ENCODE data around the gene IL17RD. TPM values are rescaled to one million over a fixed set of nuclear protein-coding genes. Genes with fewer than 3 reads are reported as not detected.
A peak's percentile ranks its signal among the peaks of the same experiment; 100 is the strongest.

The IL17RD gene
- total RNA-seq, 5 donors from 2014 or later (not counting 1 experiment from before 2014, with no cell fraction given), result 0.05 to 0.38 (median 0.10) TPM; not detected in 1

GRCh38 chr3:57179580-57180410 is 14.6 kb upstream of the IL17RD start:
- ChIA-PET POLR2A (no interaction called here), CTCF (interaction anchor here in 1 of 2 donors (2.0 kb wide), 1 partner anchor 10 kb away, joined by 7 read pairs; no protein-coding TSS in a partner anchor)
- Mint-ChIP-seq H3K27me3 (peaks cover 9 to 15% of the 10 kb centered on the region in 2 donors), H3K4me3 (no peak overlapping the region), H3K9me3 (no peaks in the 10 kb centered on the region), H3K4me1 (no peaks in the 10 kb centered on the region), H3K36me3 (no peaks in the 10 kb centered on the region), H3K27ac (no peak overlapping the region)
- no peaks in the 10 kb centered on the region for H3K36me3 ChIP-seq (ENCODE audit: control insufficient read depth in 2 of 2, extremely low read depth in 1 of 2, insufficient read depth in 1 of 2, low read length in 1 of 2)
- WGBS (ENCODE audit: insufficient coverage), result 81% methylated on average over 3 of the region's 5 CpGs
- H3K4me1 ChIP-seq (ENCODE audit: control insufficient read depth in 1 of 2, extremely low read depth in 1 of 2, insufficient read depth in 2 of 2, low read length in 2 of 2), result no peaks in the 10 kb centered on the region
- H3K4me3 ChIP-seq (ENCODE audit: control insufficient read depth in 1 of 2, extremely low read depth in 1 of 2, low read length in 1 of 2), result no peak overlapping the region
- no peak overlapping the region for H3K27ac ChIP-seq (ENCODE audit: low read length)
- peaks cover 0 to 10% of the 10 kb centered on the region in 2 experiments for H3K27me3 ChIP-seq (replicated peaks in 1 of 2; ENCODE audit: control insufficient read depth in 2 of 2, extremely low read depth in 1 of 2, insufficient read depth in 2 of 2, low read length in 1 of 2)
- ATAC-seq (replicated peaks in 1 of 4) (peak in 1 of 4 experiments; percentile 35), DNase-seq (peak in 1 of 35 experiments; percentile 14)
- no peaks in the 10 kb centered on the region for H3K9me3 ChIP-seq

GRCh38 chr3:57176045-57176444 is 10.9 kb upstream of the IL17RD start:
- Mint-ChIP-seq H3K27ac (no peak overlapping the region), H3K4me3 (no peak overlapping the region), H3K27me3 (peaks cover 18 to 19% of the 10 kb centered on the region in 2 donors), H3K4me1 (no peaks in the 10 kb centered on the region), H3K9me3 (no peaks in the 10 kb centered on the region), H3K36me3 (no peaks in the 10 kb centered on the region)
- ChIA-PET CTCF (no interaction called here), POLR2A (no interaction called here)
- no peak overlapping the region for H3K27ac ChIP-seq (ENCODE audit: low read length)
- H3K4me3 ChIP-seq (ENCODE audit: control insufficient read depth in 1 of 2, extremely low read depth in 1 of 2, low read length in 1 of 2), result no peak overlapping the region
- H3K4me1 ChIP-seq (ENCODE audit: control insufficient read depth in 1 of 2, extremely low read depth in 1 of 2, insufficient read depth in 2 of 2, low read length in 2 of 2), result no peaks in the 10 kb centered on the region
- peaks cover 0 to 5% of the 10 kb centered on the region in 2 experiments for H3K27me3 ChIP-seq (replicated peaks in 1 of 2; ENCODE audit: control insufficient read depth in 2 of 2, extremely low read depth in 1 of 2, insufficient read depth in 2 of 2, low read length in 1 of 2)
- no CpG with 5 or more reads among the region's 1 CpG for WGBS (ENCODE audit: insufficient coverage)
- ATAC-seq (replicated peaks in 1 of 4), result no peak
- no peak for DNase-seq
- no peaks in the 10 kb centered on the region for H3K9me3 ChIP-seq
- H3K36me3 ChIP-seq (ENCODE audit: control insufficient read depth in 2 of 2, extremely low read depth in 1 of 2, insufficient read depth in 1 of 2, low read length in 1 of 2), result no peaks in the 10 kb centered on the region

- Histone ChIP-seq H3K27ac (ENCODE audit: low read length) (no peak overlapping the region), H3K36me3 (ENCODE audit: control insufficient read depth in 2 of 2, extremely low read depth in 1 of 2, insufficient read depth in 1 of 2, low read length in 1 of 2) (no peaks in the 10 kb centered on the region), H3K27me3 (replicated peaks in 1 of 2; ENCODE audit: control insufficient read depth in 2 of 2, extremely low read depth in 1 of 2, insufficient read depth in 2 of 2, low read length in 1 of 2) (peaks cover 3 to 24% of the 10 kb centered on the region in 2 experiments), H3K4me1 (ENCODE audit: control insufficient read depth in 1 of 2, extremely low read depth in 1 of 2, insufficient read depth in 2 of 2, low read length in 2 of 2) (peaks cover 0 to 8% of the 10 kb centered on the region in 2 experiments), H3K9me3 (no peaks in the 10 kb centered on the region), H3K4me3 (ENCODE audit: control insufficient read depth in 1 of 2, extremely low read depth in 1 of 2, low read length in 1 of 2) (no peak overlapping the region)
- H3K9me3 Mint-ChIP-seq, result no peaks in the 10 kb centered on the region
- no peaks in the 10 kb centered on the region for H3K36me3 Mint-ChIP-seq
- no peak for DNase-seq
- ChIA-PET CTCF (no interaction called here), POLR2A (interaction anchor here in 1 of 2 donors (0.6 kb wide), 2 partner anchors 222 to 499 kb away, joined by 3 to 6 read pairs; no protein-coding TSS in a partner anchor)
- peaks cover 5 to 7% (median 6%) of the 10 kb centered on the region in 3 donors for H3K4me1 Mint-ChIP-seq
- peaks cover 31 to 32% of the 10 kb centered on the region in 2 donors for H3K27me3 Mint-ChIP-seq
- no peak for ATAC-seq (replicated peaks in 1 of 4)
- WGBS (ENCODE audit: insufficient coverage), result no CpG with 5 or more reads among the region's 2 CpGs
- no peak overlapping the region for H3K27ac Mint-ChIP-seq
- H3K4me3 Mint-ChIP-seq, result no peak overlapping the region
Observed at GRCh38 chr3:57173687-57174086, 8.5 kb upstream of the IL17RD start.

GRCh38 chr3:57170946-57171345 is 5.8 kb upstream of the IL17RD start:
- ChIA-PET POLR2A (no interaction called here), CTCF (interaction anchor here (0.6 to 1.6 kb wide), 5 partner anchors 8 to 469 kb away, joined by 3 to 7 read pairs (median 3); no protein-coding TSS in a partner anchor)
- H3K4me1 ChIP-seq (ENCODE audit: control insufficient read depth in 1 of 2, extremely low read depth in 1 of 2, insufficient read depth in 2 of 2, low read length in 2 of 2), result peaks cover 0 to 8% of the 10 kb centered on the region in 2 experiments
- Mint-ChIP-seq H3K9me3 (no peaks in the 10 kb centered on the region), H3K27me3 (peaks cover 49 to 52% of the 10 kb centered on the region in 2 donors), H3K36me3 (no peaks in the 10 kb centered on the region), H3K27ac (no peak overlapping the region), H3K4me3 (no peak overlapping the region), H3K4me1 (peaks cover 5 to 7% (median 6%) of the 10 kb centered on the region in 3 donors)
- no peaks in the 10 kb centered on the region for H3K36me3 ChIP-seq (ENCODE audit: control insufficient read depth in 2 of 2, extremely low read depth in 1 of 2, insufficient read depth in 1 of 2, low read length in 1 of 2)
- no peak overlapping the region for H3K27ac ChIP-seq (ENCODE audit: low read length)
- peaks cover 4 to 43% of the 10 kb centered on the region in 2 experiments for H3K27me3 ChIP-seq (replicated peaks in 1 of 2; ENCODE audit: control insufficient read depth in 2 of 2, extremely low read depth in 1 of 2, insufficient read depth in 2 of 2, low read length in 1 of 2)
- no peak for DNase-seq
- H3K9me3 ChIP-seq, result no peaks in the 10 kb centered on the region
- 100% methylated on average over 1 of the region's 1 CpG for WGBS (ENCODE audit: insufficient coverage)
- ATAC-seq (replicated peaks in 1 of 4), result no peak
- no peak overlapping the region for H3K4me3 ChIP-seq (ENCODE audit: control insufficient read depth in 1 of 2, extremely low read depth in 1 of 2, low read length in 1 of 2)

GRCh38 chr3:57169872-57170623 is 4.9 kb upstream of the IL17RD start:
- Histone ChIP-seq H3K27me3 (replicated peaks in 1 of 2; ENCODE audit: control insufficient read depth in 2 of 2, extremely low read depth in 1 of 2, insufficient read depth in 2 of 2, low read length in 1 of 2) (peaks cover 5 to 47% of the 10 kb centered on the region in 2 experiments), H3K36me3 (ENCODE audit: control insufficient read depth in 2 of 2, extremely low read depth in 1 of 2, insufficient read depth in 1 of 2, low read length in 1 of 2) (no peaks in the 10 kb centered on the region), H3K9me3 (no peaks in the 10 kb centered on the region), H3K4me1 (ENCODE audit: control insufficient read depth in 1 of 2, extremely low read depth in 1 of 2, insufficient read depth in 2 of 2, low read length in 2 of 2) (peaks cover 0 to 8% of the 10 kb centered on the region in 2 experiments), H3K27ac (ENCODE audit: low read length) (no peak overlapping the region), H3K4me3 (ENCODE audit: control insufficient read depth in 1 of 2, extremely low read depth in 1 of 2, low read length in 1 of 2) (peak overlapping the region; percentile 25 to 71)
- H3K4me1 Mint-ChIP-seq, result peaks cover 5 to 10% (median 6%) of the 10 kb centered on the region in 3 donors
- no peaks in the 10 kb centered on the region for H3K9me3 Mint-ChIP-seq
- ChIA-PET POLR2A (interaction anchor here (0.5 kb wide), 2 partner anchors 171 to 213 kb away, joined by 3 to 4 read pairs; no protein-coding TSS in a partner anchor), CTCF (interaction anchor here (0.5 to 1.6 kb wide), 6 partner anchors 9 to 703 kb away, joined by 3 to 7 read pairs (median 3); partner anchors contain the start of gene HESX1 (in 1 of the 2))
- H3K4me3 Mint-ChIP-seq, result peak overlapping the region; percentile 34 to 52 (median 46)
- no peak overlapping the region for H3K27ac Mint-ChIP-seq
- H3K27me3 Mint-ChIP-seq, result peaks cover 55 to 56% of the 10 kb centered on the region in 2 donors
- DNase-seq, result peak in 32 of 35 experiments; percentile 16 to 71 (median 42)
- H3K36me3 Mint-ChIP-seq, result no peaks in the 10 kb centered on the region
- ATAC-seq (replicated peaks in 1 of 4), result peak; percentile 72 to 85 (median 80)
- WGBS (ENCODE audit: insufficient coverage), result 6% methylated on average over 40 of the region's 40 CpGs

GRCh38 chr3:57169108-57169507 is 4.0 kb upstream of the IL17RD start:
- H3K4me3 Mint-ChIP-seq, result peak overlapping the region in 1 of 3 donors; percentile 52

More at GRCh38 chr3:57169108-57169507, 4.0 kb upstream of the IL17RD start:
- peaks cover 59% of the 10 kb centered on the region in 2 donors for H3K27me3 Mint-ChIP-seq
- no peaks in the 10 kb centered on the region for H3K36me3 Mint-ChIP-seq
- ChIA-PET POLR2A (interaction anchor here in 1 of 2 donors (0.6 kb wide), 1 partner anchor 76 kb away, joined by 3 read pairs; no protein-coding TSS in a partner anchor), CTCF (interaction anchor here (1.2 to 1.6 kb wide), 3 partner anchors 10 to 31 kb away, joined by 3 to 7 read pairs (median 3); partner anchors contain the start of gene HESX1 (in 1 of the 2))
- no peaks in the 10 kb centered on the region for H3K9me3 Mint-ChIP-seq
- no peak overlapping the region for H3K27ac Mint-ChIP-seq
- H3K27me3 ChIP-seq (replicated peaks in 1 of 2; ENCODE audit: control insufficient read depth in 2 of 2, extremely low read depth in 1 of 2, insufficient read depth in 2 of 2, low read length in 1 of 2), result peaks cover 5 to 55% of the 10 kb centered on the region in 2 experiments
- peaks cover 9 to 14% (median 10%) of the 10 kb centered on the region in 3 donors for H3K4me1 Mint-ChIP-seq
- no peak for DNase-seq
- H3K9me3 ChIP-seq, result no peaks in the 10 kb centered on the region
- no peak for ATAC-seq (replicated peaks in 1 of 4)
- H3K36me3 ChIP-seq (ENCODE audit: control insufficient read depth in 2 of 2, extremely low read depth in 1 of 2, insufficient read depth in 1 of 2, low read length in 1 of 2), result no peaks in the 10 kb centered on the region
- 0% methylated on average over 1 of the region's 3 CpGs for WGBS (ENCODE audit: insufficient coverage)
- H3K4me3 ChIP-seq (ENCODE audit: control insufficient read depth in 1 of 2, extremely low read depth in 1 of 2, low read length in 1 of 2), result no peak overlapping the region
- no peak overlapping the region for H3K27ac ChIP-seq (ENCODE audit: low read length)
- H3K4me1 ChIP-seq (ENCODE audit: control insufficient read depth in 1 of 2, extremely low read depth in 1 of 2, insufficient read depth in 2 of 2, low read length in 2 of 2), result peaks cover 4 to 17% of the 10 kb centered on the region in 2 experiments
